Coronary artery (tissue), 2 donors: ENCODE measurements around the gene KCNK13.
"Not testable (repeated sequence)": the region's sequence is repeated elsewhere in the genome, so short reads cannot be mapped to it uniquely, and the experiment has no call there.

Experiments used
- DNase-seq: peaks from one replicate; pipeline ENCODE4 v3.0.0-alpha.2; 2017; ENCODE audit warnings: low spot score
- H3K27ac ChIP-seq, 2 donors: fragments of 200-600 bp; sonication (generic); one replicate each; pipeline ENCODE4 v1.5.1; 2016 to 2019
- H3K4me3 ChIP-seq: fragments of 200-600 bp; sonication (generic); 2 replicates; pipeline ENCODE4 v1.5.1; 2016; ENCODE audit warnings: mild to moderate bottlenecking, moderate library complexity
- TF ChIP-seq, protein P1 (sequence below): fragments of 200-600 bp; sonication (generic); IDR thresholded peaks from one replicate; pipeline ENCODE4 v1.5.1; 2019; ENCODE audit warnings: antibody characterized with exemption

Gene KCNK13

DNA sequence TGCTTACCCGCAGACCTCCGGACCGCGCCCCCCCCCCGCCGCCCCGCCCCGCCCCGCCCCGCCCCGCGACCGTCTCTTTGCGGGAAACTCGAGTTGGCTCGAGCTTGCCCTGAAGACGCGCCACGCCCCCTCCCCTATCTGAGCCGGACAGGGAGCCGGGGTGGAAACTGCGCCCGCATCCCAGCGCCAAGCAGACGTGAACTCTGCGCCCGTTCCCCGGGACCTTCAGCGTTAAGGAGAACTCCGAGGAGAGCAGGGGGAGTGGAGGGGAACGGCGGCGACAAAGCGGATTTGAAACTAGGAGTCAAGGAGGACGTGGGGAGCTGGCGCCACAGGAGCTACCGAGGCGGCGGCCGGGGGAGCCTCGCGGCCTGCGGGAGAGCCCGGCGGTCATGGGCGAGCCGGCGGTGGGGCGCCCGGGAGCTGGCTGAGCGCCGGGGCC, at the start of gene KCNK13:
TSS of gene KCNK13 (plus strand) at position 310 of the 442 bp plus-strand sequence. CDS start 212 bp downstream, outside the sequence.
- peak within 1 kb of the TSS; percentile 72 for H3K4me3 ChIP-seq
- no peak for DNase-seq
- TF ChIP-seq, protein P1, sequence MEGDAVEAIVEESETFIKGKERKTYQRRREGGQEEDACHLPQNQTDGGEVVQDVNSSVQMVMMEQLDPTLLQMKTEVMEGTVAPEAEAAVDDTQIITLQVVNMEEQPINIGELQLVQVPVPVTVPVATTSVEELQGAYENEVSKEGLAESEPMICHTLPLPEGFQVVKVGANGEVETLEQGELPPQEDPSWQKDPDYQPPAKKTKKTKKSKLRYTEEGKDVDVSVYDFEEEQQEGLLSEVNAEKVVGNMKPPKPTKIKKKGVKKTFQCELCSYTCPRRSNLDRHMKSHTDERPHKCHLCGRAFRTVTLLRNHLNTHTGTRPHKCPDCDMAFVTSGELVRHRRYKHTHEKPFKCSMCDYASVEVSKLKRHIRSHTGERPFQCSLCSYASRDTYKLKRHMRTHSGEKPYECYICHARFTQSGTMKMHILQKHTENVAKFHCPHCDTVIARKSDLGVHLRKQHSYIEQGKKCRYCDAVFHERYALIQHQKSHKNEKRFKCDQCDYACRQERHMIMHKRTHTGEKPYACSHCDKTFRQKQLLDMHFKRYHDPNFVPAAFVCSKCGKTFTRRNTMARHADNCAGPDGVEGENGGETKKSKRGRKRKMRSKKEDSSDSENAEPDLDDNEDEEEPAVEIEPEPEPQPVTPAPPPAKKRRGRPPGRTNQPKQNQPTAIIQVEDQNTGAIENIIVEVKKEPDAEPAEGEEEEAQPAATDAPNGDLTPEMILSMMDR = no peak
- no peak within 1 kb of the TSS for H3K27ac ChIP-seq

DNA sequence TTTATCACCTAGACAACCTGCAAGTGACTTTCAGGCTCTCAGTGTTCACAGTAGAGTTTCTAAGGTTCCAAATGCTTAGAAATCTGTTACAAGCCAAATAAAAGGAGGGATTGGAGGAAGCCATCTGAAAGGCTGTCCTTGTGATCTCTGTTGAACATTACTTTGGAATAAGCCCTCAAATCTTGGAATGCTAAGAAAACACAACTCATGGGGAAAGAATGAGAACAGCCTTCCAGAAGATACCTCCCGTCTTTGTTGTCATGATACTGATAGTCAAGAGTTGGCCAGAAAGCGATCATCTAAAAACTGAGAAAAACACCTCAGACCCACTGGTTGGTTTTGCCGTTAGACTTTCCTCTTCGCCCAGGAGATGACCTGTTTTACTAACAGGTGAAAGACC, 44.4 kb upstream of the KCNK13 start:
- DNase-seq = no peak
- TF ChIP-seq, protein P1 = no peak
- Histone ChIP-seq H3K27ac (no peak overlapping the region), H3K4me3 (no peak overlapping the region)

DNA sequence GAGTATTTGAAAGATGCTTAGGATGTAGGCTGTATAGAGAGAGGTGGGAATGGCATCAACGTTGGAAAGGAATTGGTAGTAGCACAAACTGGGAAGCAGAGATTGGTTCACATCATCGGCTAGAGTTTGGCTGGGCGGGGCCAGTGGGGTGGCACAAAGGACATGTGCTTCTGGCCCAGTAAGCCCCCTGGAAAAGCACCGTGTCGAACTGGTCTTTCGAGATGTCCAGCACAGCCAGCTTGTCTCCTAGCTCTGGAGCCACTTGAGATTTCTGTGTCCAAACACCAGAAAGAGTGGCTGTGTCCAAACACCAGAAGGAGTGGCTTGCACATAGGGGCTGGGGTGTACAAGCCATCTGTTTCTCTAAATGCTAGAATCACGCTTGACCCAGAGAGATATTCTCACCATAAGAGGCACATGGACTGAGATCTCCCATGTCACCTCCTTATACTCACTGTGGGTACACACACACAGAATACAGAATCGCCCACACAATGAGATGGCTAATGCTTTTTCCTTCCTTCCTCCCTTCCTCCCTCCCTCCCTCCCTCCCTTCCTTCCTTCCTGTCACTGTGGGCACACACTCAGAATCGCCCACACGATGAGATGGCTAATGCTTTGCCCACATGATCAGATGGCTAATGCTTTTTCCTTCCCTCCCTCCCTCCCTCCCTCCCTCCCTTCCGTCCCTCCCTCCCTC, 41.8 kb upstream of the KCNK13 start:
- DNase-seq = no peak
- Histone ChIP-seq H3K4me3 (no peak overlapping the region), H3K27ac (no peak overlapping the region)
- TF ChIP-seq, protein P1 = no peak

DNA sequence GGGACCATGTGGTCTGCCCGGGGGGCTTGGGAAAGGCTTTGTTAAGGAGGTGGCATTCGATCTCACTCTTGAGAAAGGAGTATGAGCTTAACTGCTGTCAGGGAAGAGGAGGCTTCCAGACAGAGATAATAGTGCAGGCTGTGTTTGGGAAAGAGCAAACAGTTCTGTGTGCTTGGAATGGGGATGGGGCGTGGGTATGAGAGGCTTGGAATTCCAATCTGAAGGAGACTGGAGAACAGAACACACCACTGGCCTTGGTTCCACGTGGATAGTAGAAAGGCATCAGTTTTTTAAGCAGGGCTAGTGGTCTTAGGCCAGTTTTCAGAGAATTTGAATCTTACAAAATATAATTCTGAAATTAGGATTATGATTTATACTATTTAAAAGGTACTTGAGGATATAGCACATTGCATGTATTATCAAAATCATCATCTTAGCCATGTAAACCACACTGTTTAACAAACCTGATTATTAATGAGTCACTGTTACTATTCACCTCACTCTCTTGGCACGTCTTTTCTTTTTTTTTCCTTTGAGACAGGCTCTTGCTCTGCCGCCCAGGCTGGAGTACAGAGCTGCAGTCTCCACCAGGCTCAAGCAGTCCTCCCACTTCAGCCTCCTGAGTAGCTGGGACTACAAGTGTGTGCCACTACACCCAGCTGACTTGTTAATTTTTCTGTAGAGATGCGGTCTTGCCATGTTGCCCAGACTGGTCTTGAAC, 38.5 kb upstream of the KCNK13 start:
- DNase-seq = no peak
- TF ChIP-seq, protein P1 = no peak
- Histone ChIP-seq H3K4me3 (no peak overlapping the region), H3K27ac (no peak overlapping the region)

DNA sequence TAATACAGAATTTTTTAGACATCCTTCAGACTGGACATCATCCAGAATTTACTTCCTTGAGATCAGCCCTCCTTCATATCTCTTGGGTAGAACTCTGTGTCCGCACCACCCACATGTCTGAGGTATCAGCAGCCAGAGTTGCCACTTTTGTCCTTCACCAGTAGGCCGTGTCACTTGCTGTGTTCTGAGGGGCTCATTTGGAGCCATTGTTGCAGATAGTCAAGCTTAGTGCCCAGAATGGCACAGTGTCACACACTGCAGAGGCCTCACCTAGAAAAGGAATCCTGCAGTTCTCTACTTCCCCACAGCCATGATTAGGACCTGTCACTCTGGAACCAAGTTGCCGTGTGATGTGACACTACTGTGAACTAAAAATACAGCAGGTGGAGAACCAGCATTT, 36.9 kb upstream of the KCNK13 start:
- H3K4me3 ChIP-seq = no peak overlapping the region
- no peak overlapping the region for H3K27ac ChIP-seq
- DNase-seq = no peak
- TF ChIP-seq, protein P1 = no peak

DNA sequence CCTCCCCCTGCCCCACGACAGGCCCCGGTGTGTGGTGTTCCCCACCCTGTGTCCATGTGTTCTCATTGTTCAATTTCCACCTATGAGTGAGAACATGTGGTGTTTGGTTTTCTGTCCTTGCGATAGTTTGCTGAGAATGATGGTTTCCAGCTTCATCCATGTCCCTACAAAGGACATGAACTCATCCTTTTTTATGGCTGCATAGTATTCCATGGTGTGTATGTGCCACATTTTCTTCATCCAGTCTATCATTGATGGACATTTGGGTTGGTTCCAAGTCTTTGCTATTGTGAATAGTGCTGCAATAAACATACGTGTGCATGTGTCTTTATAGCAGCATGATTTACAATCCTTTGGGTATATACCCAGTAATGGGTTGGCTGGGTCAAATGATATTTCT, 35.2 kb upstream of the KCNK13 start:
- H3K27ac ChIP-seq, H3K4me3 ChIP-seq, DNase-seq: not testable (repeated sequence)

DNA sequence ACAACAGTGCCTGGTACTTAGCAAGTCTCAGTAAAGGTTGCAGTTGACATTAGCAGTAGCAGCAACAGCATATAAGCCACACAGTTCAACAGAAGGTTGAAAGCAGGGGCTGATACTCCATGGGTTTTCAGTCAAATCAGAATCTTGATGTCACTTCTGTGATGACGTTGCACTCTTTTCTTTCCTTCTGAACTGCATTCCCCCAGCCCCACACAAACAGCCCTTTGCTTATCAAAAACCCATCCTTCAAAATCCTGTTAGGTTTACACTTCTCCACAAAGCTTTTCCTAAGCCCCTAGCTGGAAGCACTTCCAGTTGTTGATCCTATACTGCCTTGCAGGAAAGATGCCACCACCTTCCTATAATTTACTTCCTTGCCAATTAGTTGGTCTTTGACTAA, 34.0 kb upstream of the KCNK13 start:
- Histone ChIP-seq H3K27ac (no peak overlapping the region), H3K4me3 (no peak overlapping the region)
- DNase-seq = no peak
- TF ChIP-seq, protein P1 = no peak
